ENCODE results near the gene PLA2G4E. TPM values are rescaled to one million over a fixed set of nuclear protein-coding genes. Genes with fewer than 3 reads are reported as not detected.

The PLA2G4E gene
- total RNA-seq, 2 donors from 2014 or later = not detected

- Mint-ChIP-seq H3K9me3 (no peaks in the 10 kb centered on the region), H3K27ac (no peak overlapping the region), H3K36me3 (ENCODE audit: insufficient read depth in 2 of 2) (peaks cover 3 to 9% of the 10 kb centered on the region in 2 donors), H3K27me3 (ENCODE audit: low read depth) (no peaks in the 10 kb centered on the region), H3K4me1 (ENCODE audit: low read depth) (peaks cover 19% of the 10 kb centered on the region), H3K4me3 (no peak overlapping the region)
- ATAC-seq (replicated peaks in 1 of 2) = no peak
- DNase-seq = no peak
Observed at GRCh38 chr15:41954036-41954435, 66.8 kb downstream of the PLA2G4E start.

DNA sequence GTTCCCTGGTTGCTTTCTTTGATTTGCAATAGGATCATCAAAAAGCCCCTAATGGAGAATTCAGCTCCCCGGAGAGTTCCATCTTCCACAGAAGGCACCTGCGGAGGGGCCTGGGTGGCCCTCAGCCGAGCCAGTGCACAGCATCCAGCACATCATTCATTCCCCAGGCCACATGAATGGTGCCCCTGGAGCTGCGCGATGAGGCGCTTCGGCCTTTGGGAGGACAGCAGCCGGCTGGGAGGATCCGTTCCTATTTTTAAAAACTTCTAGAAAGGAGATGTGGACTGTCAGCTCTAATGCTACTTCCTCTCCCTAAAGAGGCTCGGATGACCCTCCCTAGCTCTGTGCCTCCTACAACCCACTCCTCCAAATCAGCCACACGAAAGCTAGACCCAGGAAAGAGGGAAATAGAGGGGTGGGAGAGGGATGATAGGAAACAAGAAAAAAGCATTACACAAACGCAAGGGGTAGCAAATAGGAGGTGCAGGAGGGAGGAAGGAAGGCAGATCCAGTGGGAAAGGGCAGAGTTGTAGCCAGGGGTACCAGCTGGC, 68.8 kb downstream of the PLA2G4E start:
- H3K36me3 Mint-ChIP-seq (ENCODE audit: insufficient read depth in 2 of 2) = peaks cover 3 to 9% of the 10 kb centered on the region in 2 donors
- H3K9me3 Mint-ChIP-seq = no peaks in the 10 kb centered on the region
- H3K27me3 Mint-ChIP-seq (ENCODE audit: low read depth) = no peaks in the 10 kb centered on the region
- DNase-seq (no peak), ATAC-seq (replicated peaks in 1 of 2) (no peak)
- H3K4me1 Mint-ChIP-seq (ENCODE audit: low read depth) = peaks cover 6% of the 10 kb centered on the region
- no peak overlapping the region for H3K4me3 Mint-ChIP-seq
- no peak overlapping the region for H3K27ac Mint-ChIP-seq

DNA sequence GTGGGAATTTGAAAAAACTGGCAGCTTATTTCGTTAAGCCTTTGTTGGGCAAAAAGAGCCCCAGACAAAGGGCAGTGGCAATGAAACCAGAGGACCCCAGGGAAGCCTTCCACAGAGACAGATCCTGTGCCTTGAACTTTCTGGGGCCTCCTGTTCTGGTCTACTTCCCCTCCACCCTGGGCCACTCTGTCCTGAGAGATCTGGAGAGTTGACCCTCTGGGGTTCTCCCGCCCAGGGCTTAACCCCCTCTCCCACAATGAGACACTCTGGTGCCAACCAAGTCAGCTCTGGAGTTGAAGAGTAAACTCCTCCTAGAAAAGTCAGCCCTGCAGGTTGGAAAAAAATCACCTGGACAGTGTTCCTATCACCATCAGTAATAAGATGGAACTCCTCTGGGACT, 69.3 kb downstream of the PLA2G4E start:
- H3K36me3 Mint-ChIP-seq (ENCODE audit: insufficient read depth in 2 of 2) = peaks cover 3 to 9% of the 10 kb centered on the region in 2 donors
- H3K27me3 Mint-ChIP-seq (ENCODE audit: low read depth) = no peaks in the 10 kb centered on the region
- H3K27ac Mint-ChIP-seq = no peak overlapping the region
- DNase-seq (no peak), ATAC-seq (replicated peaks in 1 of 2) (no peak)
- no peak overlapping the region for H3K4me3 Mint-ChIP-seq
- H3K4me1 Mint-ChIP-seq (ENCODE audit: low read depth) = peaks cover 4% of the 10 kb centered on the region
- H3K9me3 Mint-ChIP-seq = no peaks in the 10 kb centered on the region

- Mint-ChIP-seq H3K27me3 (ENCODE audit: low read depth) (no peaks in the 10 kb centered on the region), H3K27ac (peak overlapping the region; percentile 3), H3K4me3 (no peak overlapping the region), H3K9me3 (no peaks in the 10 kb centered on the region), H3K4me1 (ENCODE audit: low read depth) (peaks cover 4% of the 10 kb centered on the region), H3K36me3 (ENCODE audit: insufficient read depth in 2 of 2) (peaks cover 3 to 9% of the 10 kb centered on the region in 2 donors)
- ATAC-seq (replicated peaks in 1 of 2) = no peak
- DNase-seq = no peak
Observed at GRCh38 chr15:41950489-41950888, 70.4 kb downstream of the PLA2G4E start.

DNA sequence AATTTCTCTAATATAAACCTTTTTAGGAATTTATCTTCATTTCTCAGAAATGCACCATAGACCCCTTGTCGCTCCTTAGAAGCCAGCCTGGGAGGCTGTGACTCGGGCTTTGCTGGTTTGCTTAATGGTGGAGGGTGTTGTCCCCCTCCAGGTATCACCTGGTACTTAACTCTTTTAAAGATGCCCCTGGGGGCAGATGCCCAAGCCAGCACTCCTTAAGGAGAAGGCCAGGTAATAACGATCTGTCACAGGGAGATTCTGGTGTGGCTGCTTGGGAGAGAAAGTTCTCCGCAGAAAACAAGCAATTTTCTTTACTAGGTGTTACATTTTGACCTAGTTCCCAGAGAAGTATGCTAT, 70.7 kb downstream of the PLA2G4E start:
- DNase-seq (no peak), ATAC-seq (replicated peaks in 1 of 2) (no peak)
- H3K4me1 Mint-ChIP-seq (ENCODE audit: low read depth) = peaks cover 4% of the 10 kb centered on the region
- H3K9me3 Mint-ChIP-seq = no peaks in the 10 kb centered on the region
- no peaks in the 10 kb centered on the region for H3K27me3 Mint-ChIP-seq (ENCODE audit: low read depth)
- peaks cover 3 to 9% of the 10 kb centered on the region in 2 donors for H3K36me3 Mint-ChIP-seq (ENCODE audit: insufficient read depth in 2 of 2)
- H3K4me3 Mint-ChIP-seq = no peak overlapping the region
- no peak overlapping the region for H3K27ac Mint-ChIP-seq

DNA sequence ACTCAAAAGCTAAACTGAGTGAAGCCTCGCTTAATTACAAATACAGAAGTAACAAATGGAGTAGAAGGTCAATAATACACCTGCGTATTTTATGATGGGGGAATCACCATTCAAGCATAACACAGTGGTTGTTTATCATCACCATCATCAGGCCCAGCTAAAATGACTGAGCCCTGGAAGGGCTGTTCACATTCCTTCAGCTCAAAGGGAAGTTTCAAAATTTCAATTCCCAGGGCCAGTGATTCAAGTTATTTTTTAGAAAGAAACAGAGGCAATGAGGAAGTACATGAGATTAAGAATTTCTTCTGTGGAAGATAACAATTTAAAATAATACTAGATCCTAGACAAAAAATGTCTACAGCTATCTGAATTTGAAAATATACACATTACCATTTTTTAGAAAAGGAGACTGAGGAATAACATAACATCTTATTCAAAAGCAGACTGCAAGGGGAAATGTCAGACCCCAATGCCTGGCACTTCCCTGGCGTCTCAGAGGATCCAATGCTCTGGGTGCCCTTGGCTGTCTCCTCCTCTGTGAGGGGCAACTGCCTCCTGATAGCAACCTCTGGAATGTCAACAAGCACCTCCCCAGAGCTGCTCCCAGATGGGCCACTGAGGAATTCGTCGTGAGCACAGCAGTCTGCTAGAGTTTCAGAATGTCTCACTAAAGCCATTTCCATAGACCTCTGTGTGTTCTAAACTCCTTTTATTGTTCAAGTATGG, 71.3 kb downstream of the PLA2G4E start:
- H3K4me1 Mint-ChIP-seq (ENCODE audit: low read depth) = peaks cover 4% of the 10 kb centered on the region
- H3K36me3 Mint-ChIP-seq (ENCODE audit: insufficient read depth in 2 of 2) = peaks cover 3 to 9% of the 10 kb centered on the region in 2 donors
- ATAC-seq (replicated peaks in 1 of 2) = no peak
- H3K27ac Mint-ChIP-seq = no peak overlapping the region
- H3K4me3 Mint-ChIP-seq = no peak overlapping the region
- no peaks in the 10 kb centered on the region for H3K27me3 Mint-ChIP-seq (ENCODE audit: low read depth)
- H3K9me3 Mint-ChIP-seq = no peaks in the 10 kb centered on the region
- DNase-seq = no peak

- Mint-ChIP-seq H3K27me3 (ENCODE audit: low read depth) (no peaks in the 10 kb centered on the region), H3K4me3 (no peak overlapping the region), H3K4me1 (ENCODE audit: low read depth) (peaks cover 4% of the 10 kb centered on the region), H3K36me3 (ENCODE audit: insufficient read depth in 2 of 2) (peaks cover 3 to 7% of the 10 kb centered on the region in 2 donors), H3K27ac (no peak overlapping the region), H3K9me3 (no peaks in the 10 kb centered on the region)
- DNase-seq (no peak), ATAC-seq (replicated peaks in 1 of 2) (no peak)
Observed at GRCh38 chr15:41948490-41948889, 72.4 kb downstream of the PLA2G4E start.

GRCh38 chr15:41946970-41947369, 73.9 kb downstream of the PLA2G4E start:
- no peak for ATAC-seq (replicated peaks in 1 of 2)
- Mint-ChIP-seq H3K27ac (no peak overlapping the region), H3K4me3 (no peak overlapping the region), H3K9me3 (no peaks in the 10 kb centered on the region), H3K4me1 (ENCODE audit: low read depth) (peaks cover 9% of the 10 kb centered on the region), H3K27me3 (ENCODE audit: low read depth) (no peaks in the 10 kb centered on the region), H3K36me3 (ENCODE audit: insufficient read depth in 2 of 2) (peaks cover 4 to 8% of the 10 kb centered on the region in 2 donors)
- DNase-seq = no peak

- Mint-ChIP-seq H3K27me3 (ENCODE audit: low read depth) (no peaks in the 10 kb centered on the region), H3K9me3 (no peaks in the 10 kb centered on the region), H3K4me1 (ENCODE audit: low read depth) (peaks cover 16% of the 10 kb centered on the region), H3K4me3 (no peak overlapping the region), H3K27ac (no peak overlapping the region), H3K36me3 (ENCODE audit: insufficient read depth in 2 of 2) (peaks cover 4 to 7% of the 10 kb centered on the region in 2 donors)
- ATAC-seq (replicated peaks in 1 of 2) (no peak), DNase-seq (no peak)
Observed at GRCh38 chr15:41945731-41946130, 75.1 kb downstream of the PLA2G4E start.

GRCh38 chr15:41945221-41945620, 75.6 kb downstream of the PLA2G4E start:
- Mint-ChIP-seq H3K9me3 (no peaks in the 10 kb centered on the region), H3K27ac (no peak overlapping the region), H3K36me3 (ENCODE audit: insufficient read depth in 2 of 2) (peaks cover 8 to 9% of the 10 kb centered on the region in 2 donors), H3K4me3 (no peak overlapping the region), H3K4me1 (ENCODE audit: low read depth) (peaks cover 21% of the 10 kb centered on the region), H3K27me3 (ENCODE audit: low read depth) (no peaks in the 10 kb centered on the region)
- DNase-seq = no peak
- ATAC-seq (replicated peaks in 1 of 2) = no peak

GRCh38 chr15:41944313-41944940, 76.4 kb downstream of the PLA2G4E start:
- peaks cover 29% of the 10 kb centered on the region for H3K4me1 Mint-ChIP-seq (ENCODE audit: low read depth)

DNA sequence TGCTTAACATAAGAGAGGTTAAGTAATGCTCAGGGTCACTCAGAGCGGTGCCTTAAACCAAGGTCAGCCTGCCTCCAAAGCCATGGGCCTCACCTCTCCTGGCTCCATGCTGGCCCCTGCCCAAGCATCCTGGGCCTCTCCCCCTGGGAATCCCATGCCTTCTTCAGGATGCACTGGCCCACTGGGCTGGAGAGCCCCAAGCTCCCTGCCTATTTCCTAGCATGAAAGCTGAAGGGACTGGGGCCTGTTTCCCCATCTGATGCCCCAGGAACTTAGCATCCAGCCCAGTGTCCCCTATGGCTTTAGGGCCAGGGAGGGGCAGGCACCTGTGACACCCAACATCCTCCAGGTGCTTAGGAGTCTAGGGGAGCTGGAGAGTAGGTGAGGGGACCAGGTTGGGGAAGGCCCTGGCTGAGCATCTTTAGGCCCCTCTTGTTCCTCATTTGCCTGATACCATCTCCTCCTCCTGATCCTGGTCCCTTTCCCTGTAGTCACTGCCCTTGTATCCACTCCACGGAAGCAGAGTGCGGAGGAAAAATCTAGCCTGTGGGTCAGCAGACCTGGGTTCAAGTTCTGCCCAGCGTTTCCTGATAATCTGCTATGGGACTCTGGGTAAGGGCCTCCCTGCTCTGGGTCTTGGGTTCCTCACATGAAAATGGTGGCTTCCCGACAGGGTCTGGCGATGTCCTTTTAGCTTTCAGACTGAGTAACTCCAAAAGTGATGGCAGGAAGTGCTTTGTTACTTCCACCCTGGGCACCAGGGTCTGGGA, 77.1 kb downstream of the PLA2G4E start:
- Mint-ChIP-seq H3K9me3 (no peaks in the 10 kb centered on the region), H3K36me3 (ENCODE audit: insufficient read depth in 2 of 2) (peaks cover 8 to 9% of the 10 kb centered on the region in 2 donors), H3K4me3 (no peak overlapping the region), H3K27ac (peak overlapping the region; percentile 12), H3K27me3 (ENCODE audit: low read depth) (no peaks in the 10 kb centered on the region), H3K4me1 (ENCODE audit: low read depth) (peaks cover 30% of the 10 kb centered on the region)
- DNase-seq (no peak), ATAC-seq (replicated peaks in 1 of 2) (no peak)

More at GRCh38 chr15:41944313-41944940, 76.4 kb downstream of the PLA2G4E start:
- H3K9me3 Mint-ChIP-seq = no peaks in the 10 kb centered on the region
- peaks cover 8 to 9% of the 10 kb centered on the region in 2 donors for H3K36me3 Mint-ChIP-seq (ENCODE audit: insufficient read depth in 2 of 2)
- ATAC-seq (replicated peaks in 1 of 2) = no peak
- no peak overlapping the region for H3K27ac Mint-ChIP-seq
- no peaks in the 10 kb centered on the region for H3K27me3 Mint-ChIP-seq (ENCODE audit: low read depth)
- no peak overlapping the region for H3K4me3 Mint-ChIP-seq
- DNase-seq = no peak

DNA sequence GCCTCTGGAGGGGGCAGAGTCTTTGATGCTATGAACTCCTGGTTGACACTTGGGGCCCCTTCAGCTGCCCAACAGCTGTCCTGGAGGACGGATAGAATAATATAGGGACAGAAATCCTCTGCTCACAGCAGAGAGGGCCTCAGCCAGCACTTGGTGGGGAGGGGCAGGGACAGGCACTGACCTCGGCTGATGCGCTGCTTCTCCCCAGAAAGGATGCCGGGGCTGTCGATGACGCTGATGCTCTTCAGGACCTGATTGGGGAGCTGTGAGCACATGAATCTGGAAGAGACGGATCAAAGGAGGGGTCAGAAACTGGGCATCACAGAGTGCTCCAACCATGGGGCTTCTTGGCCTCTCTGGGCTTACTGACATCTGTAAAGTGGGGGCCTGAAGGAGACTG, 78.0 kb downstream of the PLA2G4E start:
- H3K4me3 Mint-ChIP-seq = no peak overlapping the region
- no peaks in the 10 kb centered on the region for H3K9me3 Mint-ChIP-seq
- no peaks in the 10 kb centered on the region for H3K27me3 Mint-ChIP-seq (ENCODE audit: low read depth)
- peaks cover 8 to 9% of the 10 kb centered on the region in 2 donors for H3K36me3 Mint-ChIP-seq (ENCODE audit: insufficient read depth in 2 of 2)
- DNase-seq = no peak
- ATAC-seq (replicated peaks in 1 of 2) = no peak
- peak overlapping the region; percentile 7 for H3K27ac Mint-ChIP-seq
- H3K4me1 Mint-ChIP-seq (ENCODE audit: low read depth) = peaks cover 38% of the 10 kb centered on the region

All from activated T-cell treated with anti-CD3 and anti-CD28 coated beads, Interleukin-2, amount 50 U/mL, for 72 hours (primary cell).